ENCODE measurements around the gene VAV3. TPM values are rescaled to one million over a fixed set of nuclear protein-coding genes. Genes with fewer than 3 reads are reported as not detected.
A peak's percentile ranks its signal among the peaks of the same experiment; 100 is the strongest.

The VAV3 gene
- total RNA-seq, 1 donor from 2014 or later = 12.3 TPM

GRCh38 chr1:107674486-107674885, 290.5 kb downstream of the VAV3 start:
- Mint-ChIP-seq H3K36me3 (peaks cover 5% of the 10 kb centered on the region), H3K9me3 (peaks cover 9% of the 10 kb centered on the region), H3K4me1 (ENCODE audit: unreplicated experiment) (peaks cover 5% of the 10 kb centered on the region), H3K27me3 (no peaks in the 10 kb centered on the region), H3K27ac (no peak overlapping the region), H3K4me3 (no peak overlapping the region)
- DNase-seq (ENCODE audit: extremely low spot score, unreplicated experiment) = no peak
- no peak for TF ChIP-seq CTCF (conservative IDR thresholded peaks at IDR 0.05)

- no peaks in the 10 kb centered on the region for H3K27me3 Mint-ChIP-seq
- no peak overlapping the region for H3K27ac Mint-ChIP-seq
- peaks cover 9% of the 10 kb centered on the region for H3K9me3 Mint-ChIP-seq
- TF ChIP-seq CTCF (conservative IDR thresholded peaks at IDR 0.05) = no peak
- no peak overlapping the region for H3K4me3 Mint-ChIP-seq
- H3K36me3 Mint-ChIP-seq = peaks cover 5% of the 10 kb centered on the region
- H3K4me1 Mint-ChIP-seq (ENCODE audit: unreplicated experiment) = peaks cover 11% of the 10 kb centered on the region
- no peak for DNase-seq (ENCODE audit: extremely low spot score, unreplicated experiment)
Measured at GRCh38 chr1:107673006-107673405, 292.0 kb downstream of the VAV3 start.

- H3K4me1 Mint-ChIP-seq (ENCODE audit: unreplicated experiment) = peaks cover 19% of the 10 kb centered on the region
- no peak for TF ChIP-seq CTCF (conservative IDR thresholded peaks at IDR 0.05)
- H3K4me3 Mint-ChIP-seq = no peak overlapping the region
- H3K27me3 Mint-ChIP-seq = no peaks in the 10 kb centered on the region
- no peak for DNase-seq (ENCODE audit: extremely low spot score, unreplicated experiment)
- H3K27ac Mint-ChIP-seq = no peak overlapping the region
- peaks cover 8% of the 10 kb centered on the region for H3K9me3 Mint-ChIP-seq
- H3K36me3 Mint-ChIP-seq = peaks cover 5% of the 10 kb centered on the region
Measured at GRCh38 chr1:107670397-107671040, 294.5 kb downstream of the VAV3 start.

- Mint-ChIP-seq H3K27me3 (no peaks in the 10 kb centered on the region), H3K4me1 (ENCODE audit: unreplicated experiment) (peaks cover 20% of the 10 kb centered on the region), H3K27ac (no peak overlapping the region), H3K4me3 (no peak overlapping the region), H3K9me3 (peaks cover 5% of the 10 kb centered on the region), H3K36me3 (peaks cover 5% of the 10 kb centered on the region)
- TF ChIP-seq CTCF (conservative IDR thresholded peaks at IDR 0.05) = no peak
- DNase-seq (ENCODE audit: extremely low spot score, unreplicated experiment) = no peak
Measured at GRCh38 chr1:107669996-107670395, 295.0 kb downstream of the VAV3 start.

GRCh38 chr1:107668762-107669161, 296.2 kb downstream of the VAV3 start:
- Mint-ChIP-seq H3K36me3 (peaks cover 5% of the 10 kb centered on the region), H3K9me3 (peaks cover 5% of the 10 kb centered on the region), H3K27me3 (no peaks in the 10 kb centered on the region), H3K27ac (peak overlapping the region; percentile 55), H3K4me3 (peak overlapping the region; percentile 15), H3K4me1 (ENCODE audit: unreplicated experiment) (peaks cover 26% of the 10 kb centered on the region)
- TF ChIP-seq CTCF (conservative IDR thresholded peaks at IDR 0.05) = no peak
- no peak for DNase-seq (ENCODE audit: extremely low spot score, unreplicated experiment)
